K562 (cell line): ENCODE measurements around the gene ZNF644. TPM values are rescaled to one million over a fixed set of nuclear protein-coding genes. Genes with fewer than 3 reads are reported as not detected.

Source experiments
- ATAC-seq: fragments of 200-7000 bp; cut with Tn5 transposase; 3 replicates; pipeline ENCODE4 v1.9.1; 2020; ENCODE audit warnings: moderate library complexity
- BruUV-seq: library from RNA; stranded (reverse); fragments of 400-500 nt; replicated peaks from 2 replicates; lab custom pipeline; 2021; lab: Mats Ljungman, UMichigan
- CTCF ChIA-PET: fragments of 300-600 bp; formaldehyde crosslinking; extraction: SDS; loops from one replicate; lab custom pipeline; 2021; ENCODE audit warnings: low intra/inter-chr PET ratio; lab: Yijun Ruan, JAX
- POLR2A ChIA-PET: fragments of 300-600, 350-650 bp; sonication (Branson Sonifier 250); formaldehyde crosslinking; extraction: SDS; loops from one replicate; lab custom pipeline; 2021; ENCODE audit warnings: antibody characterized with exemption, inconsistent platforms; lab: Yijun Ruan, JAX
- DNase-seq, 4 experiments: peaks; one replicate each; pipeline versions ENCODE4 v3.0.0 to v3.0.0-alpha.2; 2011 to 2018; ENCODE audit warnings: low spot score in 3 of 4, mixed read lengths in 3 of 4; ENCODE audit errors: extremely low read depth in 1 of 4
- FAIRE-seq: peaks from 2 replicates; lab custom pipeline; 2011; peaks lifted over from hg19 to GRCh38; lab: Jason Lieb, UNC
- H2AFZ ChIP-seq: 2 replicates; pipeline ENCODE4 v1.6.0; 2011; ENCODE audit warnings: low read depth, low read length, control low read depth, inconsistent platforms
- H3K27ac ChIP-seq: fragments of 200-600 bp; 3 replicates; pipeline ENCODE4 v1.8.0; 2011; ENCODE audit warnings: low read depth, mild to moderate bottlenecking, control low read depth, inconsistent platforms, low read length, moderate library complexity, mixed read lengths; ENCODE audit errors: extremely low read depth
- H3K27me3 ChIP-seq, 2 experiments: fragments of 300-600 bp in 1 of 2; 2 replicates in 1 of 2; 3 replicates in 1 of 2; pipeline versions ENCODE4 v1.6.0 to v1.8.0; 2011; ENCODE audit warnings: inconsistent platforms in 2 of 2, low read length in 2 of 2, mild to moderate bottlenecking in 1 of 2, mixed read lengths in 1 of 2, moderate library complexity in 1 of 2; ENCODE audit not compliant: control insufficient read depth in 2 of 2, insufficient read depth in 2 of 2
- H3K36me3 ChIP-seq: fragments of 300-600 bp; 3 replicates; pipeline ENCODE4 v1.8.0; 2011; ENCODE audit warnings: mild to moderate bottlenecking, low read length, inconsistent platforms; ENCODE audit not compliant: control insufficient read depth, insufficient read depth
- H3K4me1 ChIP-seq, 2 experiments: fragments of 200-600 bp in 1 of 2; replicated peaks in 1 of 2; 2 replicates in 1 of 2; 3 replicates in 1 of 2; pipeline versions ENCODE4 v1.5.1 to v1.8.0; 2011; ENCODE audit warnings: inconsistent platforms in 2 of 2, low read length in 2 of 2, mild to moderate bottlenecking in 1 of 2, mixed read lengths in 1 of 2, moderate library complexity in 1 of 2; ENCODE audit not compliant: control insufficient read depth in 2 of 2, insufficient read depth in 2 of 2
- H3K4me2 ChIP-seq: 2 replicates; pipeline ENCODE4 v1.6.1; 2011; ENCODE audit warnings: low read length, control low read depth, inconsistent platforms, mixed read lengths; ENCODE audit not compliant: insufficient read depth
- H3K4me3 ChIP-seq: fragments of 200-600 bp; sonication (generic), shearing (Covaris generic); 2 replicates; pipeline ENCODE4 v1.5.1; 2016; ENCODE audit warnings: control low read depth, inconsistent platforms
- H3K79me2 ChIP-seq: fragments of 200-600 bp; 3 replicates; pipeline ENCODE4 v1.8.0; 2011; ENCODE audit warnings: low read length, inconsistent platforms; ENCODE audit not compliant: control insufficient read depth, insufficient read depth
- H3K9ac ChIP-seq, 2 experiments: 2 replicates each; pipeline versions ENCODE4 v1.6.0 to v1.6.1; 2011; ENCODE audit warnings: low read depth in 2 of 2, low read length in 2 of 2, control low read depth in 1 of 2, inconsistent platforms in 1 of 2, mild to moderate bottlenecking in 1 of 2, mixed read lengths in 1 of 2; ENCODE audit not compliant: insufficient read depth in 1 of 2
- H3K9me1 ChIP-seq: one replicate; pipeline ENCODE4 v1.6.0; 2011; ENCODE audit warnings: inconsistent platforms, mild to moderate bottlenecking, low read length, moderate library complexity; ENCODE audit not compliant: control insufficient read depth, insufficient read depth
- H3K9me3 ChIP-seq: replicated peaks from 2 replicates; pipeline ENCODE4 v1.5.1; 2011; ENCODE audit warnings: low read depth, low read length, inconsistent platforms; ENCODE audit not compliant: control insufficient read depth, insufficient read depth
- H4K20me1 ChIP-seq: replicated peaks from 2 replicates; pipeline ENCODE4 v1.6.1; 2011; ENCODE audit warnings: low read length, inconsistent platforms, mixed read lengths; ENCODE audit not compliant: control insufficient read depth, insufficient read depth
- RERE ChIP-seq: sonication (generic); formaldehyde crosslinking; IDR thresholded peaks from 2 replicates; pipeline ENCODE4 v1.8.0; 2023; ENCODE audit warnings: missing genetic modification reagents, mild to moderate bottlenecking, borderline replicate concordance
- ZBTB2 ChIP-seq: fragments of 450-650 bp; IDR thresholded peaks from 2 replicates; pipeline ENCODE4 v1.6.1; 2016; ENCODE audit warnings: antibody characterized with exemption
- ZNF76 ChIP-seq: fragments of 250-450 bp; sonication (Bioruptor Pico); IDR thresholded peaks from 2 replicates; pipeline ENCODE4 v1.4.0; 2020; ENCODE audit warnings: mild to moderate bottlenecking, moderate library complexity, borderline replicate concordance
- WGBS: fragments of 100-300 bp; shearing (Covaris generic); methylation state at CpG from one replicate; pipeline ENCODE4 v1.1.6; 2016; ENCODE audit warnings: low coverage, mixed read lengths; ENCODE audit not compliant: insufficient coverage; ENCODE audit errors: missing lambda C conversion rate; 5-methylcytosine and 5-hydroxymethylcytosine counted together
- in situ Hi-C: fragments of 300-500 bp; cut with MboI; formaldehyde crosslinking; loops from 4 replicates; pipeline ENCODE4 v1.15.0; 2018; ENCODE audit warnings: inconsistent platforms, mixed read lengths
- intact Hi-C: fragments of 100-400 bp; cut with micrococcal nuclease; formaldehyde crosslinking; loops from 2 replicates; pipeline ENCODE4 v1.14.2; 2022
- polyA plus RNA-seq, 8 experiments: library from polyadenylated mRNA; depleted of rRNA in 4 of 8; stranded (reverse) in 5 of 8; unstranded in 3 of 8; fragments of >200 nt; fragmentation: Nextera tagmentation in 2 of 8; fragmentation: Illumina TruSeq in 1 of 8; extraction: Ambion mirVana in 2 of 8; extraction: Trizol in 1 of 8; gene quantifications; 2 replicates each; pipeline versions ENCODE4 v1.2.1 to v1.2.3, GENCODE V29; 2011 to 2014; ENCODE audit warnings: inconsistent platforms in 1 of 8, missing spikeins in 1 of 8
- total RNA-seq, 7 experiments: library from RNA; depleted of rRNA in 6 of 7; stranded (reverse); fragments of >200 nt in 6 of 7; fragmentation: Illumina TruSeq in 2 of 7; extraction: Trizol in 2 of 7; gene quantifications; 2 replicates each; pipeline versions ENCODE4 v1.2.1 to v1.2.3, GENCODE V29; 2011 to 2021; ENCODE audit warnings: low replicate concordance in 1 of 7

Gene ZNF644
- total and polyA plus RNA-seq, 9 of the 15 experiments (the other 6 are each of a cell fraction or from before 2014, with no cell fraction given) = 25.3 to 71.4 (median 39.6) TPM

GRCh38 chr1:91014475-91014874 lies 7.4 kb downstream of the ZNF644 start:
- CTCF ChIA-PET = no interaction called here

More at GRCh38 chr1:91014475-91014874, 7.4 kb downstream of the ZNF644 start:
- intact Hi-C loops = loop anchor here (10.0 kb wide), 1 partner anchor 150 kb away; no protein-coding TSS in a partner anchor
- H3K9ac ChIP-seq = no peak overlapping the region
- no peaks in the 10 kb centered on the region for H3K27me3 ChIP-seq
- ATAC-seq = no peak
- H3K79me2 ChIP-seq = peaks cover 98% of the 10 kb centered on the region
- TF ChIP-seq ZBTB2 (no peak), ZNF76 (CRISPR knock-in tag) (no peak), RERE (CRISPR knock-in tag) (no peak)
- TF ChIP-seq, all 486 proteins: peak for 0
- H3K4me3 ChIP-seq = no peak overlapping the region
- WGBS = 92% methylated on average over 1 of the region's 1 CpG
- POLR2A ChIA-PET = no interaction called here
- H3K4me1 ChIP-seq = 0 out of 5 replicates have a peak, but pooled peaks cover 0 to 1% of the 10 kb centered on the region in 2 experiments
- no TSS peak for BruUV-seq
- H2AFZ ChIP-seq = no peak overlapping the region
- peaks cover 37% of the 10 kb centered on the region for H3K36me3 ChIP-seq
- no peak for FAIRE-seq
- no peak for DNase-seq
- no peak overlapping the region for H3K27ac ChIP-seq
- no peak overlapping the region for H3K4me2 ChIP-seq
- no peaks in the 10 kb centered on the region for H3K9me3 ChIP-seq
- H4K20me1 ChIP-seq = no peaks in the 10 kb centered on the region; the same call in 1 of the 2 replicates
- no peaks in the 10 kb centered on the region for H3K9me1 ChIP-seq
- in situ Hi-C loops = no loop called here
